ENCODE measurements around the gene LIPC.

GRCh38 chr15:58463815-58464650 lies 32.2 kb downstream of the LIPC start:
- TF ChIP-seq CTCF (optimal IDR thresholded peaks at IDR 0.05 in 1 of 3, IDR thresholded peaks at IDR 0.05 in 1 of 3, conservative IDR thresholded peaks at IDR 0.05 in 1 of 3; ENCODE audit: extremely low read depth in 1 of 3, insufficient read depth in 2 of 3, low read length in 3 of 3) = no peak
- TF ChIP-seq EZH2 (IDR thresholded peaks at IDR 0.05; ENCODE audit: low read length) = no peak
